Endothelial cell (in vitro differentiated cells): ENCODE data around the gene NUAK2. TPM values are rescaled to one million over a fixed set of nuclear protein-coding genes. Genes with fewer than 3 reads are reported as not detected.

Experiments used
- DNase-seq: peaks from one replicate; pipeline ENCODE4 v3.0.0; 2021; ENCODE audit warnings: low spot score
- H3K27ac Mint-ChIP-seq: one replicate; pipeline ENCODE4 v1.8.0; 2021; ENCODE audit warnings: mixed read lengths, inconsistent platforms; ENCODE audit not compliant: unreplicated experiment
- H3K27me3 Mint-ChIP-seq: one replicate; pipeline ENCODE4 v1.8.0; 2021; ENCODE audit warnings: mild to moderate bottlenecking, moderate library complexity, mixed read lengths, inconsistent platforms; ENCODE audit not compliant: unreplicated experiment
- H3K36me3 Mint-ChIP-seq: one replicate; pipeline ENCODE4 v1.8.0; 2021; ENCODE audit warnings: mild to moderate bottlenecking, low read depth, mixed read lengths, inconsistent platforms; ENCODE audit not compliant: unreplicated experiment
- H3K4me1 Mint-ChIP-seq: one replicate; pipeline ENCODE4 v1.8.0; 2021; ENCODE audit warnings: mild to moderate bottlenecking, mixed read lengths, inconsistent platforms; ENCODE audit not compliant: unreplicated experiment
- H3K4me3 Mint-ChIP-seq: one replicate; pipeline ENCODE4 v1.8.0; 2021; ENCODE audit warnings: mild to moderate bottlenecking, mixed read lengths, inconsistent platforms; ENCODE audit not compliant: unreplicated experiment
- H3K9me3 Mint-ChIP-seq: one replicate; pipeline ENCODE4 v1.8.0; 2021; ENCODE audit warnings: mixed read lengths, inconsistent platforms; ENCODE audit not compliant: unreplicated experiment
- total RNA-seq: library from RNA; stranded (reverse); fragmentation: NEBNext Ultra II Directional; extraction: Animal tissue kit (Norgen Biotek cat#: 25700); gene quantifications from one replicate; pipeline ENCODE4 v1.2.1, GENCODE V29; 2021; ENCODE audit not compliant: unreplicated experiment
- TF ChIP-seq, protein P1 (sequence below): fragments of 200-600 bp; sonication (generic); IDR thresholded peaks from one replicate; pipeline ENCODE4 v1.5.0; 2021; ENCODE audit warnings: antibody characterized with exemption; ENCODE audit not compliant: unreplicated experiment

Gene NUAK2
- total RNA-seq, 1 donor from 2014 or later, result 3.6 TPM

DNA sequence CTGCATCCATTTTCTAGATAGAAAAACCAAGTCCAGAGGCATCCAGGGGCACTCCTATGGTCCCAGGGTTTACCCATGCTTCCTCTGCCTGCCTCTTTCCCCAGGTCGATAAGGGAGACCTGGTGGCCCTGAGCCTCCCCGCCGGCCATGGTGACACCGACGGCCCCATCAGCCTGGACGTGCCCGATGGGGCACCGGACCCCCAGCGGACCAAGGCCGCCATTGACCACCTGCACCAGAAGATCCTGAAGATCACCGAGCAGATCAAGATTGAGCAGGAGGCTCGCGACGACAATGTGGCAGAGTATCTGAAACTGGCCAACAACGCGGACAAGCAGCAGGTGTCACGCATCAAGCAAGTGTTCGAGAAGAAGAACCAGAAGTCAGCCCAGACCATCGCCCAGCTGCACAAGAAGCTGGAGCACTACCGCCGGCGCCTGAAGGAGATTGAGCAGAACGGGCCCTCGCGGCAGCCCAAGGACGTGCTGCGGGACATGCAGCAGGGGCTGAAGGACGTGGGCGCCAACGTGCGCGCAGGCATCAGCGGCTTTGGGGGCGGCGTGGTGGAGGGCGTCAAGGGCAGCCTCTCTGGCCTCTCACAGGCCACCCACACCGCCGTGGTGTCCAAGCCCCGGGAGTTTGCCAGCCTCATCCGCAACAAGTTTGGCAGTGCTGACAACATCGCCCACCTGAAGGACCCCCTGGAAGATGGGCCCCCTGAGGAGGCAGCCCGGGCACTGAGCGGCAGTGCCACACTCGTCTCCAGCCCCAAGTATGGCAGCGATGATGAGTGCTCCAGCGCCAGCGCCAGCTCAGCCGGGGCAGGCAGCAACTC is 52.5 kb downstream of the NUAK2 start:
- no peak for DNase-seq
- Mint-ChIP-seq H3K4me3 (no peak overlapping the region), H3K27me3 (peaks cover 13% of the 10 kb centered on the region), H3K27ac (no peak overlapping the region), H3K36me3 (peaks cover 13% of the 10 kb centered on the region), H3K9me3 (no peaks in the 10 kb centered on the region), H3K4me1 (peaks cover 22% of the 10 kb centered on the region)
- TF ChIP-seq, protein P1, sequence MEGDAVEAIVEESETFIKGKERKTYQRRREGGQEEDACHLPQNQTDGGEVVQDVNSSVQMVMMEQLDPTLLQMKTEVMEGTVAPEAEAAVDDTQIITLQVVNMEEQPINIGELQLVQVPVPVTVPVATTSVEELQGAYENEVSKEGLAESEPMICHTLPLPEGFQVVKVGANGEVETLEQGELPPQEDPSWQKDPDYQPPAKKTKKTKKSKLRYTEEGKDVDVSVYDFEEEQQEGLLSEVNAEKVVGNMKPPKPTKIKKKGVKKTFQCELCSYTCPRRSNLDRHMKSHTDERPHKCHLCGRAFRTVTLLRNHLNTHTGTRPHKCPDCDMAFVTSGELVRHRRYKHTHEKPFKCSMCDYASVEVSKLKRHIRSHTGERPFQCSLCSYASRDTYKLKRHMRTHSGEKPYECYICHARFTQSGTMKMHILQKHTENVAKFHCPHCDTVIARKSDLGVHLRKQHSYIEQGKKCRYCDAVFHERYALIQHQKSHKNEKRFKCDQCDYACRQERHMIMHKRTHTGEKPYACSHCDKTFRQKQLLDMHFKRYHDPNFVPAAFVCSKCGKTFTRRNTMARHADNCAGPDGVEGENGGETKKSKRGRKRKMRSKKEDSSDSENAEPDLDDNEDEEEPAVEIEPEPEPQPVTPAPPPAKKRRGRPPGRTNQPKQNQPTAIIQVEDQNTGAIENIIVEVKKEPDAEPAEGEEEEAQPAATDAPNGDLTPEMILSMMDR, result no peak

DNA sequence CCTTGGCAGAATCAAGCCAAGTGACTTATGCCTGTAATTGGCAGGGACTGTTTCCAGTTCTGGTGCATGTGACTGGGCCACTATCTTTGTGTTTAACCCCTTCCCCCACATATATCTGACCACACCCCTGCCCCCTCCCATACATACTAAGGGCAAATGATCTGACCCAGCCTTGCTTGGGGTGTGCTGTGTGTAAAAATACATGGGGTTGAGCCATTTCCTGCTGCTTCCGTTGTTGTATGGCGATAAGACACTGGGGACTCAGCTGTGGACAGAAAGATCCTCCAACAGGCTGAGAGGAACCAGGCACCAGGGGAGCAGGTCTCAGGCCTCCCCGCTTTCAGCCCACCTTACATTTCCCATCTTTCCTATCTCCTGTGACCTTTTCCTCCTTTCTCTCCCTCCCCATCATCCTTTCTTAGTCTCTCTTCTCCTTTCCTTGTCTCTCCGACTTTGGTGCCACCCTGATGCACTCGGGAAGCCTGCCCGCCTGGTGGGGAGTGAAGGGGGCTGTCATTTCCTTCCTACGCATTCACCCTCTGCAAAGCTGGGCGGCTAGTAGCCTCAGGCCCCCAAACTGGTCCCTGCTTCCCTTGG is 54.1 kb downstream of the NUAK2 start:
- no peak overlapping the region for H3K4me3 Mint-ChIP-seq
- no peaks in the 10 kb centered on the region for H3K9me3 Mint-ChIP-seq
- H3K4me1 Mint-ChIP-seq, result peaks cover 32% of the 10 kb centered on the region
- H3K27ac Mint-ChIP-seq, result no peak overlapping the region
- no peak for DNase-seq
- TF ChIP-seq, protein P1, result no peak
- peaks cover 6% of the 10 kb centered on the region for H3K36me3 Mint-ChIP-seq
- H3K27me3 Mint-ChIP-seq, result peaks cover 16% of the 10 kb centered on the region

DNA sequence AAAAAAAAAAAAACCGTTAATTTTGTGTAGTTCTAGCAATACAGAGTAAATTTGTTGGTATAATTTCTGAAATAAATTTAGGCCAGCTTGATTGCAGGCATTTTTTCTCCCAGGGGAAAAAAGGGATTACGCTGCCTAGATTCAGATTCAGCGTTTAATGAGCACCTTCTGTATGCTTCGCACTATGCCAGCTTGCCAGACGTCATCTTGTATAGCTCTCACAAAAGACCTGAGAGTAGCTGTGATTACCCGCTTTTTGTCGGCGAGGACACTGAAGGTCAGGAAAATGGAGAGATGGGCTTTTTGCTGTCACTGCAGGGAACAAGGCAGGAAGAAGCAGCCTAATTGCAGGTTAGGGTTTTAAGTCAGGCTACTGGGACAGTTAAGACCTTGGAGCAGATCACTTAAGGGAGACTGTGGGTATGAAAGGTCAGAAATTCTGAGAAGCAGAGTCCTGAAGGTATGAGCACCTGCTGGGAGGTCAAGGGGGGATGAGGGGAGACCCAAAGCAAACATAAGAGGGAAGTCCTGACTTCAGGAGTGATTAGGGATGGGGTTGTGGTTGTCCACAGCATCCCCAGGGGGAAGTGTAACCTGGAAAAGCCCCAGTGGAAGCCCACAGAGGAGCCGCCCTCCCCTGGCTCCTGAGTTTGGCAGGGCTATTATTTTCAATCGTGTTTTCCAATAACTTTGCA is 54.8 kb downstream of the NUAK2 start:
- DNase-seq, result no peak
- H3K4me1 Mint-ChIP-seq, result peaks cover 38% of the 10 kb centered on the region
- TF ChIP-seq, protein P1, result no peak
- no peak overlapping the region for H3K4me3 Mint-ChIP-seq
- H3K27ac Mint-ChIP-seq, result no peak overlapping the region
- no peaks in the 10 kb centered on the region for H3K9me3 Mint-ChIP-seq
- H3K36me3 Mint-ChIP-seq, result peaks cover 6% of the 10 kb centered on the region
- peaks cover 18% of the 10 kb centered on the region for H3K27me3 Mint-ChIP-seq

DNA sequence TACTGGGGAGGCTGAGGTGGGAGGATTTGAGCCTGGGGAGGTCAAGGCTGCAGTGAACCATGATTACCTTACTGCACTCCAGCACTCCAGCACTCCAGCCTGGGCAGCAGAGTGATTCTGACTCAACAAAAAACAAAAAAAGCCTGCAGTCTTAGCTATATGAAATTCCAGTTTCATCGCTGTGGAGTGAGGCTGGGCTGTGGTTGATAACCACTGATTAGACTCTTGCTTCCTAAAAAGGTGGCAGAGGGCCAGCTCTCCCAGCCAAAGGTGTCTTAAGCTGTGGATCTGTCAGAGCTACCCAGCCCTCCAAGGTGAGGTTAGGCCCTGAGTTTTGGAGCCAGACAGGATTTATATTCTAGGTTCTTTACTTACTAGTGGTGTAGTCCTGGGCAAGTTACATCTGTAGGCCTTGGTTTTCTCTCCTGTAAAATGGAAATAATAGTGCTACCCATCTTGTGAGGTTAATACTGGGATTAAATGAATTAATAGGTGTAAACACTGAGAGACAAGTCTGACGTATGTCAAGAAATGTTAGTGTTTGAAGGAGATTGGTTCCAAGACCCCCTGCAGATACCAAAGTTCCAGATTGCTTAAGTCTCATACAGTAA is 57.9 kb downstream of the NUAK2 start:
- no peak overlapping the region for H3K27ac Mint-ChIP-seq
- TF ChIP-seq, protein P1, result no peak
- no peak for DNase-seq
- H3K36me3 Mint-ChIP-seq, result no peaks in the 10 kb centered on the region
- no peak overlapping the region for H3K4me3 Mint-ChIP-seq
- peaks cover 10% of the 10 kb centered on the region for H3K27me3 Mint-ChIP-seq
- H3K4me1 Mint-ChIP-seq, result peaks cover 49% of the 10 kb centered on the region
- no peaks in the 10 kb centered on the region for H3K9me3 Mint-ChIP-seq
